H9 (cell line): Measurements from ENCODE around the gene MRPL39. TPM values are rescaled to one million over a fixed set of nuclear protein-coding genes. Genes with fewer than 3 reads are reported as not detected.

Source experiments
- DNase-seq: peaks from one replicate; pipeline ENCODE4 v3.0.0-alpha.2; 2017
- H2AFZ ChIP-seq: one replicate; pipeline ENCODE4 v1.6.1; 2013; ENCODE audit warnings: mild to moderate bottlenecking, low read length, control low read depth, moderate library complexity
- H2AK5ac ChIP-seq: 2 replicates; pipeline ENCODE4 v1.6.1; 2013; ENCODE audit warnings: low read length, control low read depth, mixed read lengths; ENCODE audit not compliant: insufficient read length
- H2BK120ac ChIP-seq: one replicate; pipeline ENCODE4 v1.6.1; 2013; ENCODE audit warnings: low read depth, mild to moderate bottlenecking, low read length, control low read depth, inconsistent platforms; ENCODE audit not compliant: poor library complexity, severe bottlenecking
- H2BK12ac ChIP-seq: 2 replicates; pipeline ENCODE4 v1.6.1; 2013; ENCODE audit warnings: low read length, control low read depth, mixed read lengths, low read depth; ENCODE audit not compliant: insufficient read length
- H2BK15ac ChIP-seq: 2 replicates; pipeline ENCODE4 v1.6.1; 2013; ENCODE audit warnings: low read depth, low read length, control low read depth
- H2BK20ac ChIP-seq: one replicate; pipeline ENCODE4 v1.6.1; 2013; ENCODE audit warnings: low read depth, mild to moderate bottlenecking, low read length, control low read depth, inconsistent platforms; ENCODE audit not compliant: poor library complexity, severe bottlenecking
- H2BK5ac ChIP-seq: 2 replicates; pipeline ENCODE4 v1.6.1; 2013; ENCODE audit warnings: low read length, control low read depth, mixed read lengths; ENCODE audit not compliant: insufficient read length
- H3K14ac ChIP-seq: 2 replicates; pipeline ENCODE4 v1.6.1; 2013; ENCODE audit warnings: low read length, control low read depth; ENCODE audit not compliant: insufficient read depth
- H3K18ac ChIP-seq: 2 replicates; pipeline ENCODE4 v1.6.1; 2013; ENCODE audit warnings: low read depth, mild to moderate bottlenecking, mixed read lengths, low read length, control low read depth; ENCODE audit not compliant: insufficient read length
- H3K23ac ChIP-seq: 2 replicates; pipeline ENCODE4 v1.6.1; 2013; ENCODE audit warnings: low read length, control low read depth, mixed read lengths, low read depth; ENCODE audit not compliant: insufficient read length
- H3K23me2 ChIP-seq: 2 replicates; pipeline ENCODE4 v1.6.1; 2013; ENCODE audit warnings: low read depth, mild to moderate bottlenecking, mixed read lengths, low read length, control low read depth; ENCODE audit not compliant: insufficient read length, poor library complexity, severe bottlenecking
- H3K27ac ChIP-seq: 2 replicates; pipeline ENCODE4 v1.5.1; 2013; ENCODE audit warnings: low read length, control low read depth, mixed read lengths, low read depth; ENCODE audit not compliant: insufficient read length
- H3K27me3 ChIP-seq: 2 replicates; pipeline ENCODE4 v1.6.1; 2013; ENCODE audit warnings: low read length, control low read depth, inconsistent platforms; ENCODE audit not compliant: insufficient read depth
- H3K4ac ChIP-seq: 2 replicates; pipeline ENCODE4 v1.6.1; 2013; ENCODE audit warnings: low read depth, mild to moderate bottlenecking, control low read depth, inconsistent platforms, low read length, moderate library complexity
- H3K4me1 ChIP-seq: 2 replicates; pipeline ENCODE4 v1.6.1; 2013; ENCODE audit warnings: low read length, control low read depth, inconsistent platforms; ENCODE audit not compliant: insufficient read depth
- H3K4me2 ChIP-seq: 2 replicates; pipeline ENCODE4 v1.6.1; 2013; ENCODE audit warnings: low read length, control low read depth, mixed read lengths; ENCODE audit not compliant: insufficient read length, insufficient read depth
- H3K56ac ChIP-seq: 2 replicates; pipeline ENCODE4 v1.6.1; 2013; ENCODE audit warnings: low read depth, mild to moderate bottlenecking, mixed read lengths, low read length, control low read depth; ENCODE audit not compliant: insufficient read length
- H3K79me1 ChIP-seq: 2 replicates; pipeline ENCODE4 v1.6.1; 2013; ENCODE audit warnings: low read depth, mild to moderate bottlenecking, moderate library complexity, low read length, control low read depth, inconsistent platforms; ENCODE audit not compliant: insufficient read depth, poor library complexity, severe bottlenecking
- H3K79me2 ChIP-seq: 2 replicates; pipeline ENCODE4 v1.6.1; 2013; ENCODE audit warnings: low read length, control low read depth, inconsistent platforms; ENCODE audit not compliant: insufficient read depth
- H3K9ac ChIP-seq: 2 replicates; pipeline ENCODE4 v1.6.1; 2013; ENCODE audit warnings: low read length, control low read depth, mixed read lengths; ENCODE audit not compliant: insufficient read length; ENCODE audit errors: extremely low read depth
- H3K9me3 ChIP-seq: one replicate; pipeline ENCODE4 v1.6.1; 2013; ENCODE audit warnings: low read depth, low read length, inconsistent platforms; ENCODE audit not compliant: control insufficient read depth
- H3T11ph ChIP-seq: one replicate; pipeline ENCODE4 v1.6.1; 2013; ENCODE audit warnings: mild to moderate bottlenecking, low read length, control low read depth, inconsistent platforms
- H4K20me1 ChIP-seq: one replicate; pipeline ENCODE4 v1.6.1; 2013; ENCODE audit not compliant: control insufficient read depth, insufficient read length, insufficient read depth
- H4K5ac ChIP-seq: 2 replicates; pipeline ENCODE4 v1.6.1; 2013; ENCODE audit warnings: low read depth, mild to moderate bottlenecking, mixed read lengths, low read length, control low read depth; ENCODE audit not compliant: insufficient read length
- H4K8ac ChIP-seq: replicated peaks from 2 replicates; pipeline ENCODE4 v1.6.1; 2013; ENCODE audit warnings: low read length, control low read depth, mixed read lengths, low read depth; ENCODE audit not compliant: insufficient read length
- H4K91ac ChIP-seq: 2 replicates; pipeline ENCODE4 v1.6.1; 2013; ENCODE audit warnings: low read depth, mild to moderate bottlenecking, moderate library complexity, mixed read lengths, low read length, control low read depth; ENCODE audit not compliant: insufficient read length
- H3K27ac Mint-ChIP-seq, 3 experiments: 2 replicates in 2 of 3; 3 replicates in 1 of 3; pipeline ENCODE4 v1.8.0; 2020 to 2021; ENCODE audit warnings: mixed read lengths in 3 of 3, mild to moderate bottlenecking in 1 of 3, moderate library complexity in 1 of 3
- H3K27me3 Mint-ChIP-seq: 2 replicates; pipeline ENCODE4 v1.8.0; 2021; ENCODE audit warnings: low read depth, mild to moderate bottlenecking, moderate library complexity, mixed read lengths
- H3K36me3 Mint-ChIP-seq, 3 experiments: 2 replicates in 2 of 3; 3 replicates in 1 of 3; pipeline ENCODE4 v1.8.0; 2020 to 2021; ENCODE audit warnings: low read depth in 3 of 3, mixed read lengths in 3 of 3; ENCODE audit not compliant: insufficient read depth in 1 of 3
- H3K4me1 Mint-ChIP-seq, 2 experiments: 2 replicates each; pipeline ENCODE4 v1.8.0; 2020; ENCODE audit warnings: mixed read lengths in 2 of 2
- H3K4me3 Mint-ChIP-seq, 2 experiments: 2 replicates in 1 of 2; 3 replicates in 1 of 2; pipeline ENCODE4 v1.8.0; 2020 to 2021; ENCODE audit warnings: mild to moderate bottlenecking in 2 of 2, mixed read lengths in 2 of 2, moderate library complexity in 1 of 2
- H3K9me3 Mint-ChIP-seq, 2 experiments: 2 replicates in 1 of 2; 3 replicates in 1 of 2; pipeline ENCODE4 v1.8.0; 2020; ENCODE audit warnings: mild to moderate bottlenecking in 2 of 2, mixed read lengths in 2 of 2, moderate library complexity in 1 of 2
- WGBS: extraction: QIAGEN DNeasy Blood & Tissue Kit; methylation state at CpG from one replicate; pipeline ENCODE4 v1.1.7; 2013; ENCODE audit warnings: missing lambda C conversion rate, low lambda C conversion rate, mixed read lengths; ENCODE audit not compliant: insufficient read length; ENCODE audit errors: extremely low coverage; 5-methylcytosine and 5-hydroxymethylcytosine counted together
- total RNA-seq: library from RNA; stranded (reverse); gene quantifications from 2 replicates; pipeline ENCODE4 v1.2.1, GENCODE V29; 2021
- TF ChIP-seq, protein P1 (sequence below): fragments of 200-600 bp; sonication (generic); conservative IDR thresholded peaks from 3 replicates; pipeline ENCODE4 v1.8.0; 2021; ENCODE audit warnings: antibody characterized with exemption, mild to moderate bottlenecking

MRPL39 gene
- total RNA-seq, 1 experiment from 2014 or later, result 58.8 TPM

DNA sequence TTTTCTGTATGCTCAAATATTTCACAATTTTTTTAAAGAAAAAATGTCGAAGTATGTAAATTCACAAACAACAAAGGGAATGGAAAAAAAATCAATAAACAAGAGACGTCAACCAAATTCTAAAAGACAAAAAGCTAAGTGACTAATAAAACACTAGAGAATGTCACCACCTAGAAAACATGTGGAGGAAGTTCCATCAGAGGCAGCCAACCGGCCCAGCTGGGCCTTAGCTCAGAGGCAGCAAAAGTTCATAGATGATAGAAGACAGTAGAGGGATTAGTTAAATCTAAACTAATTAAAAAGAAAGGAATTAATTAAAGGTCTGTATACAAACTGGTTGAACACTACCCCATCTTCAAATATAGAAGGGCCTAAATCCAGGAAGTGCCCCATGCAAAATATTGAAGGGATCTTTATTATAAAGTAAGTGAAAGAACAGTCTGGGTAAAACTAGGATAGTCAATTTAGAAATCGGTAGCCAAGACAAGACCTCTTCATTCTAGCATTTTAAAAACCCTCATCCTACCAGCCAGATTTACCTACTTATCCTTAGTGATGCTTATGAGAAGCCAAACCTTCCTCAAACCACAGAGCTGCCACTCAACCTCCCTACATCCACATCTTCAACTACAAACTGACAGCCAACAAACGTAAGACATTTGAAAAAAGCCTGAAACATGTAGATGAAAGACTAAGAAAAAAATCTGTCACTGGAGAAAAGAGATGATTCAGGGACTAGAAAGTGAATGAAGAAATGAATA lies 23.7 kb downstream of the MRPL39 start:
- no peaks in the 10 kb centered on the region for H3K79me2 ChIP-seq
- H3K4me3 Mint-ChIP-seq, result no peak overlapping the region
- H3K27ac Mint-ChIP-seq, result no peak overlapping the region; a peak in 1 of 7 replicates
- H3K23me2 ChIP-seq, result no peaks in the 10 kb centered on the region
- H2AFZ ChIP-seq, result no peak overlapping the region
- DNase-seq, result no peak
- no peak overlapping the region for H3K4me2 ChIP-seq
- H2BK120ac ChIP-seq, result no peak overlapping the region
- no peaks in the 10 kb centered on the region for H3K79me1 ChIP-seq
- WGBS, result no CpG with 5 or more reads among the region's 5 CpGs
- H2BK12ac ChIP-seq, result no peak overlapping the region
- H3K4me1 ChIP-seq, result no peaks in the 10 kb centered on the region
- H3K14ac ChIP-seq, result no peak overlapping the region
- no peak overlapping the region for H3K27ac ChIP-seq
- no peak overlapping the region for H3K18ac ChIP-seq
- H3K4me1 Mint-ChIP-seq, result no peaks in the 10 kb centered on the region
- no peaks in the 10 kb centered on the region for H3K9me3 Mint-ChIP-seq
- H3K4ac ChIP-seq, result no peak overlapping the region
- H4K20me1 ChIP-seq, result no peaks in the 10 kb centered on the region
- no peaks in the 10 kb centered on the region for H3K9me3 ChIP-seq
- TF ChIP-seq, protein P1, sequence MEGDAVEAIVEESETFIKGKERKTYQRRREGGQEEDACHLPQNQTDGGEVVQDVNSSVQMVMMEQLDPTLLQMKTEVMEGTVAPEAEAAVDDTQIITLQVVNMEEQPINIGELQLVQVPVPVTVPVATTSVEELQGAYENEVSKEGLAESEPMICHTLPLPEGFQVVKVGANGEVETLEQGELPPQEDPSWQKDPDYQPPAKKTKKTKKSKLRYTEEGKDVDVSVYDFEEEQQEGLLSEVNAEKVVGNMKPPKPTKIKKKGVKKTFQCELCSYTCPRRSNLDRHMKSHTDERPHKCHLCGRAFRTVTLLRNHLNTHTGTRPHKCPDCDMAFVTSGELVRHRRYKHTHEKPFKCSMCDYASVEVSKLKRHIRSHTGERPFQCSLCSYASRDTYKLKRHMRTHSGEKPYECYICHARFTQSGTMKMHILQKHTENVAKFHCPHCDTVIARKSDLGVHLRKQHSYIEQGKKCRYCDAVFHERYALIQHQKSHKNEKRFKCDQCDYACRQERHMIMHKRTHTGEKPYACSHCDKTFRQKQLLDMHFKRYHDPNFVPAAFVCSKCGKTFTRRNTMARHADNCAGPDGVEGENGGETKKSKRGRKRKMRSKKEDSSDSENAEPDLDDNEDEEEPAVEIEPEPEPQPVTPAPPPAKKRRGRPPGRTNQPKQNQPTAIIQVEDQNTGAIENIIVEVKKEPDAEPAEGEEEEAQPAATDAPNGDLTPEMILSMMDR, result no peak
- H3K56ac ChIP-seq, result no peak overlapping the region
- no peaks in the 10 kb centered on the region for H3K27me3 Mint-ChIP-seq
- no peak overlapping the region for H3K9ac ChIP-seq
- H2BK20ac ChIP-seq, result no peak overlapping the region
- H3K27me3 ChIP-seq, result no peaks in the 10 kb centered on the region
- H2AK5ac ChIP-seq, result no peak overlapping the region
- H4K5ac ChIP-seq, result no peak overlapping the region
- no peak overlapping the region for H2BK15ac ChIP-seq
- no peak overlapping the region for H3K23ac ChIP-seq
- no peak overlapping the region for H2BK5ac ChIP-seq
- H3K36me3 Mint-ChIP-seq, result peaks cover 1 to 27% (median 16%) of the 10 kb centered on the region in 3 experiments; a peak in 5 of 7 replicates
- H4K91ac ChIP-seq, result no peak overlapping the region
- no peak overlapping the region for H3T11ph ChIP-seq
- no peak overlapping the region for H4K8ac ChIP-seq
